HUES6 (cell line): ENCODE data around the gene KCNJ12.

ENCODE experiments used
- H3K27ac ChIP-seq: 2 replicates; pipeline ENCODE4 v1.7.0; 2013; ENCODE audit warnings: low read depth, mild to moderate bottlenecking, low read length, inconsistent platforms
- H3K27me3 ChIP-seq: 2 replicates; pipeline ENCODE4 v1.6.1; 2013; ENCODE audit warnings: low read length; ENCODE audit not compliant: control insufficient read depth, insufficient read depth
- H3K36me3 ChIP-seq: 2 replicates; pipeline ENCODE4 v1.6.1; 2013; ENCODE audit warnings: low read length; ENCODE audit not compliant: control insufficient read depth, insufficient read depth
- H3K4me1 ChIP-seq: 2 replicates; pipeline ENCODE4 v1.6.1; 2013; ENCODE audit warnings: low read length; ENCODE audit not compliant: control insufficient read depth, insufficient read depth
- H3K4me3 ChIP-seq: 2 replicates; pipeline ENCODE4 v1.5.1; 2013; ENCODE audit warnings: low read depth, low read length
- H3K9ac ChIP-seq: one replicate; pipeline ENCODE4 v1.6.1; 2013; ENCODE audit warnings: mild to moderate bottlenecking, low read length
- H3K9me3 ChIP-seq: 2 replicates; pipeline ENCODE4 v1.6.1; 2013; ENCODE audit warnings: low read depth, low read length; ENCODE audit not compliant: control insufficient read depth, insufficient read depth

KCNJ12 gene

DNA sequence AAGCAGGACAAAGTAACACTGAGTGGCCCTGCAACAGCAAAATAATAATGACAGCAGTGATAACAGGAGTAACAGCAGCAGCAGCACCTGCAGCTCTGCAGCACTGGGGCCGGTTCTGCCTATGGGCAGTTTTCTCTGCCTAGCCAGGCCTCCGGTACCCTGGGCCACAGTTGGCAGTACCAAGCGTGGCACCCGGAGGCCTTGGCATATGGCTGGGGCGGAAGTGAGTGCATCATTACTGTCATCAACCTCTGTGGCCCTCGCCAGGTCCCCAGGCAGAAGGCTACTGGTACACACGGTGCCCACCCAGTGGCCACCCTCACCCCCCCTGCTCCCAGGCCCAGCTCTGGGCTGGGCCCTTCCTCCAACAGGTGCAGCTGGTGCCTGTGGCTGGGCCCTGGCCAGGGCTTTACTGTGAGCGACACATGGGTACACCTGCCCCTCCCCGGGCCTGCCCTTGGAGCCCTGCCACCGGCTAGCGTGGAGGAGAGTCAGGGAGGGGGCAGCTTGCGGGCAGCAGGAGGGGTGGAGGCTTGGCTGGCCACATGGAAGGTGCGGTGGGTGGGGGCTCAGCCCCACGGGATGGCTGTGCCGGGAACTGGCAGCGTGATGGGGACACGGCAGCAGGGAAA, 3.0 kb downstream of the KCNJ12 start:
- Histone ChIP-seq H3K9ac (no peak overlapping the region), H3K36me3 (no peaks in the 10 kb centered on the region), H3K9me3 (no peaks in the 10 kb centered on the region), H3K4me1 (peaks cover 9% of the 10 kb centered on the region; the same call in 1 of the 2 replicates), H3K4me3 (no peak overlapping the region), H3K27ac (no peak overlapping the region), H3K27me3 (peaks cover 51% of the 10 kb centered on the region)

DNA sequence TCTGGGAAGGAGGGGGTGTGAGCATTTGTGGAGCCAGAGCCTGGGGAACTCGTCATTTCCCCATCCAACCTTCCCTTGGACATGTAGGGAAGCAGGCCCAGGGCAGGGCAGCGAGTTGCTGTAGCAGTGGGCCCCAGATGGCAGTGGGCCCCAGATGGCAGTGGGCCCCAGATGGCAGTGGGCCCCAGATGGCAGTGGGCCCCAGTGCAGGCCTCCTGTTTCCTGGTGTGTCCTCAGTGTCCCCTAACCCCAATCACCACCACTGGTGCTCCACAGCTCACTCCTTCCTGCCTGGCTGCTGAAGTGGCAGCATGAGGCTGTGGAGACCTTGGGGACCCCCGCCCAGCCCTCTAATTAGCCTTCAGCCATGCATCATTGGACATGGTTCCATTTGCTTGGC, 4.5 kb downstream of the KCNJ12 start:
- Histone ChIP-seq H3K27me3 (peaks cover 36% of the 10 kb centered on the region), H3K9me3 (no peaks in the 10 kb centered on the region), H3K4me1 (peaks cover 8% of the 10 kb centered on the region; the same call in 1 of the 2 replicates), H3K36me3 (no peaks in the 10 kb centered on the region), H3K4me3 (no peak overlapping the region), H3K27ac (no peak overlapping the region), H3K9ac (no peak overlapping the region)

DNA sequence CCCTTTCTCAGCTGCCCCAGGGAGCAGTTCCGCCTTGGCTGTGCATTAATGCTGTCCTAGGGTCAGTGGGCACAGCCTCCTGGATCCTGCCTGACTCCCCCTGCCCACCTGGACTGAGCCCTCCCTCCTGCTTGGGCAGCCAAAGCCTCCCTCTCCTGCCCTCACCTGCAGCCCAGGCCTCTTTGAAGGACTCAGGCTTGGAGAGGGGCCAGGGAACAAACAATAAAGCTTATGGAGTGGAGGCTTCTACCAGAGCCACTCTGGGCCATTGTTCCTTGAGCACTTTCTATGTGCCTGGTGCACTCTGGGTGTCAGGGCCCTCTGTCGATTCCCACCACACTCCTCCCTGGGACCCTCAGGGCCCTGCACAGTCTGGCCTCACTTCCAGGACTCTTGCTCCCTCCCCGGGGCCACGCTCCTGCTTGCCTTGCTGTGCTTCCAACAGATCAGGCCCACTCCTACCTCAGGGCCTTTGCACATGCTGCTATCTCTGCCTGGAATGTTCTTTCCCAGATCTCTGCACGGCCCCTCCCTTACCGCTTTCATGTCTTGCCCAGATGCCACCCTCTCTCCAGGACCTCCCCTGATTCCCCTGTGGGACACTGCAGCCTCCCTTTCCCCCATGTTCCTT, 5.0 kb downstream of the KCNJ12 start:
- no peaks in the 10 kb centered on the region for H3K9me3 ChIP-seq
- H3K4me3 ChIP-seq: no peak overlapping the region
- H3K27ac ChIP-seq: no peak overlapping the region
- no peaks in the 10 kb centered on the region for H3K36me3 ChIP-seq
- H3K27me3 ChIP-seq: peaks cover 31% of the 10 kb centered on the region
- no peak overlapping the region for H3K9ac ChIP-seq
- H3K4me1 ChIP-seq: peaks cover 6% of the 10 kb centered on the region; the same call in 1 of the 2 replicates

DNA sequence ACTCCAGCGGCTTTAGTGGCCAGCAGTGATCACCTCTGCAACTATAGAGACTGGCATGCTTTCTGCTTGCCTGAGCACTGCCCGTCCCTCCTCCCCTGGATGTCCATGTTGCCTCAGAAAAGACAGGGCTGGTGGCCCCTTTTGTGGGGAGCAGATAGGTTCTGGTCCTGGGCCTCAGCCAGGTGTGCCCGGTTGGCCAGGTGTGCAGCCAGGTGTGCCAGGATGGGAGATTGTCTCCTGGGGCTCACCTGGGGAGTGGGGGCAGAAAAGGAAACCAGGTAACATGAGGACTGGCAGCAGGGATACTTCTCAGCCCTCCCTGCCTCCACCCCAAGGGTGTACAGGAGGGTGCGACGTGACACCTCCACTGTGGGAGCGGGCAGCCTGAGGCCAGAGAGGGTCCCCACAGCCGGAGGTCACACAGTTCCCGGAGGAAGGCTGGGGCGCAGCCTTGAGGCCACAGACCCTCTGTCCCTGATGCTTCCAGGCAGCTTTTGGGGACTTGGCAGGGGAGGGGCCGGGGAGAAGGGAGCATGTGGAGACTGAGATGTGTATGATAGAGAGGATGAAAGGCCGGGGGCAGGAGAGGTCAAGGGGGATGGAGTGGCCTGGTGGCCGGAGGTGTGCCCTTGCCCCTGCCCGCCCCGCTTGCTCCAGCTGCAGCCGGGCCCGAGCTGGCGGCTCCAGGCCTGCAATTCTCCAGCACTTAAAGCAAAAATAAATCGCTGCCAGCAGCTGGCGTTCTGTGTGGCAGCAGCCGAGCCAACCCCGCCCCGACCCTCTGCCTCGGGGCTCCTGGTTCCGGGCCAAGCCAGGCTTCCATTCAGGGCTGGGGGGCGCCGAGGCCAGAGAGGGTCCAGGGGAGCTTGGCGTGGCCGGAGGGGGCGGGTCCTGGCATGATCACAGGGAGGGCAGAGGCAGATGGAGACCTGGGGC, 6.7 kb downstream of the KCNJ12 start:
- Histone ChIP-seq H3K27ac (no peak overlapping the region), H3K9me3 (no peaks in the 10 kb centered on the region), H3K9ac (no peak overlapping the region), H3K27me3 (peaks cover 15% of the 10 kb centered on the region), H3K4me3 (no peak overlapping the region), H3K36me3 (no peaks in the 10 kb centered on the region), H3K4me1 (peaks cover 6% of the 10 kb centered on the region; the same call in 1 of the 2 replicates)

DNA sequence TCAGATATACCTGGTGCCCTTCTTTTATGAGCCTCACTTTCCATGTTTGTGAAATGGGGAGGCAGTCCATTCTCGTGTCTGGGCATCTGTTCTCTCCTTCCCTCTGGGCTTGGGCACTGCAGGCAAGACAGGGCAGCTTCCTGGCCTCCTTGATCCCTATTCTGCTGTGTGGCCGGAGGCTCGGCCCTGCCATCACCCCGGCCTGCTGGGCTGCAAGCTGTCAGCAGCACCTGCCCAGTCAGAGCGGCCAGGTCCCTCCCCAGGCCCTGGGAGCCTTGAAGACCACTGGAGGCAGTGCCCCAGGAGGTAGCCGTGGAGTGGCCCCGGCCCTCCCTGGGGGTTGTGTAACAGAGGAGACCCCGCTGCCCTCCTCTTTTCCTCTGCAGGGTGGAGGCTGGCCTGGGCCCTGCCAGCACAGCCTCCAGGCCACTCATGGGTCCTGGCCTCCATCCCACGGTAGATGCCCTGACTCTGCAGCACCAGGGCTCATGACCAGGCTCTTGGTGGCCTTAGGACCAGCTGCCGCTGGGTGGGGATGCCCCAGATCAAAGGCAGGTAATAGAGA, 9.2 kb downstream of the KCNJ12 start:
- no peak overlapping the region for H3K27ac ChIP-seq
- no peaks in the 10 kb centered on the region for H3K9me3 ChIP-seq
- H3K4me3 ChIP-seq: no peak overlapping the region
- no peaks in the 10 kb centered on the region for H3K4me1 ChIP-seq
- H3K36me3 ChIP-seq: no peaks in the 10 kb centered on the region
- H3K9ac ChIP-seq: no peak overlapping the region
- no peaks in the 10 kb centered on the region; the same call in 1 of the 2 replicates for H3K27me3 ChIP-seq

DNA sequence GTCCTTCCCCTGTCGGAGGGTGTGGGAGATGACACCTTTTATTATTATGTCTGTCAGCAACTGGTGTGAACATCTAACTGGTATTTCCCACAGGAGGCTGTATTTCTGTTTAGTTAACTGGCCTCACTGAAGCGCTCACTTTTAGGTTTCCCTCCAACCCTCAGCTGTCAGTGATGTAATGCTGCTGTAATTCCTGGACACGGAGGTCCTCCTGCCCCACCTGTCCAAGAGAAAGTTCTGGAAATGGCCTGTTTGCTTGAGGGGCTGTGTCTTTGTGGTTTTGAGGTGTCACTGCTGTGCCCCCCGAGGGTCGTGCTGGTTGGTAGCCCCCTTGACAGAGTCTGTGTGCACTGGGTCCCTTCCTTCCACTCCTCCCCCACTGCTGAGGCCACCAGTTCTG, 11.5 kb downstream of the KCNJ12 start:
- Histone ChIP-seq H3K27ac (no peak overlapping the region), H3K27me3 (no peaks in the 10 kb centered on the region; the same call in 1 of the 2 replicates), H3K9ac (no peak overlapping the region), H3K4me3 (no peak overlapping the region), H3K4me1 (no peaks in the 10 kb centered on the region), H3K9me3 (no peaks in the 10 kb centered on the region), H3K36me3 (no peaks in the 10 kb centered on the region)

DNA sequence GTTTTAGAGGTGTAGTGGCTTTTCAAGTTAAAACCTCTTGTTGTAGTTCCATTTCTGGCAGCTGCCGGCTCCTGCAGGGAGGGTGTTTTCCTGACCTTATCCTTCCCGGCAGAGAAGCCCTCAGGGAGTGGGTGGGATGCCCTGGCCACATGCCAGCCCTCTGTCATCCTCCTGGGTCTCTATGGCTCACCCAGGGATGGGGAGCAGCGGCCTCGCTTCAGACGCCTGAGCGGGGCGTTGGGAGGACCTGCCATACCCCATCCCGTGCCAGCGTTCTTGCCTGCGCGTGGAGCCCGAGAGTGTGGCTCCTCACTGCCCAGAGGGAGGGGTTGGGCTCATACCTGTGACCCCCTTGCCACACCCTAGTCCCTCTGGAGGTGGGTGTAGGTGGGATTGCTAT, 11.9 kb downstream of the KCNJ12 start:
- Histone ChIP-seq H3K27me3 (no peaks in the 10 kb centered on the region; the same call in 1 of the 2 replicates), H3K4me1 (no peaks in the 10 kb centered on the region), H3K9ac (no peak overlapping the region)

DNA sequence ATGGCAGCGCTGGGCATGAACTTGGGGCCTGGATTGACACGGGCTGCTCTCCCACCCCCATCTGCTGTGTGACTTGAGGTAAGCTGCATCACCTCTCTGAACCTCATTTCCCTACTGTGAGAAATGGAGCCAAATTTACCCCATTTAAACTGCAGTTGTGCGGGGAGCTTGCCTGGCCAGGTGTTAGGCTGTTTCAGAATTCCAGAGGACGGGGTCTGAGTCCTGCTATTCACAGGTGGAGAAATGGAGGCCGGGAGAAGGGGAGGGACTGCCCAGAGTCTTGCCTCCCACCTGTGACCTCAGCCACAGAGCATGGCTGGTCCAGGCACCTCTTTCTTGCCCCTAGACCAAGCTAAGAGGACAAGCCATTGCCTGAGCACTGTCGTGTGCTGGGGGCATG, 12.8 kb downstream of the KCNJ12 start:
- Histone ChIP-seq H3K27me3 (no peaks in the 10 kb centered on the region; the same call in 1 of the 2 replicates), H3K4me3 (no peak overlapping the region), H3K9ac (no peak overlapping the region), H3K9me3 (no peaks in the 10 kb centered on the region), H3K4me1 (no peaks in the 10 kb centered on the region), H3K27ac (no peak overlapping the region), H3K36me3 (no peaks in the 10 kb centered on the region)

More for the DNA sequence above, 11.9 kb downstream of the KCNJ12 start:
- no peak overlapping the region for H3K27ac ChIP-seq
- no peaks in the 10 kb centered on the region for H3K36me3 ChIP-seq
- no peaks in the 10 kb centered on the region for H3K9me3 ChIP-seq
- no peak overlapping the region for H3K4me3 ChIP-seq

DNA sequence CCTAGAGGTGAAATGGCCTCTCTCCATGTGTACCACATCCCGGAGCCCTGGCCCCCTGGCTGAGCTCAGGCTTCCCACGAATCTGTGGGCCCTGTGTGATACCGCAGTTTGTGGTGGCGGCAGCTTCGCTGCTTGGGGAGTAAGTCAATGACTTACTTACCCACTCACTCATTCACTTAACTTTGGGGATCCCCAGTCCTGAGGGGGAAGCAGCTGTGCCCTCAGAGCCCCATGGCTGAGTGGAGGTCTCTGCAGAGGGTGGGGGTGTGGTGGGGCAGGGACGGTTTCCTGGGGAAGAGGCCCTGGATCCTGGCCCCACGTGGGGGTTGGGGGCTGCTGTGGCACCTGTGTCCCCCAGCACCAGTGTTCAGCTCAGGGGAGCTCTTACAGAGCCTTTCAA, 13.2 kb downstream of the KCNJ12 start:
- H3K9ac ChIP-seq: no peak overlapping the region
- no peaks in the 10 kb centered on the region; the same call in 1 of the 2 replicates for H3K27me3 ChIP-seq
- H3K27ac ChIP-seq: no peak overlapping the region
- no peaks in the 10 kb centered on the region for H3K36me3 ChIP-seq
- H3K4me3 ChIP-seq: no peak overlapping the region
- no peaks in the 10 kb centered on the region for H3K9me3 ChIP-seq
- H3K4me1 ChIP-seq: no peaks in the 10 kb centered on the region

DNA sequence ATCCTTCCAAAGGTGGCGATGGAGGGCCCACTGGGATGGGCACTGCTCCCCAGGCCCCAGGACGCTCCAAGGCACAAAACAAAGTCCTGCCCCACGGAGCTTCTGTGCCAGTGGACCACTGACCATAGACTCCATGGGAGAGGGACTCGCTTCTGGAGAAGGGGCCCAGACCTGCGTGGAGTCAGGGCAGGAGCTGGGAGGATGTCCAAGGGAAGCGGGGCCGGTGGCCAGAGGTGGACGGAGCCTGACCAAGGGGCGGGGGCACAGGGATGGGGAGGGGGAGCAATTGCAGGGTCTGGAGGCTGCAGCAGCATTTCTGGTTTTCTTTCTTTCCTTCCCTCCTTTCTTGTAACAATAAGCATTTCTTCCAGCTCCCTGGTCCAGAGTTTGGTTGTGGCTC, 14.1 kb downstream of the KCNJ12 start:
- Histone ChIP-seq H3K27ac (no peak overlapping the region), H3K27me3 (no peaks in the 10 kb centered on the region; the same call in 1 of the 2 replicates), H3K9ac (no peak overlapping the region), H3K4me3 (no peak overlapping the region), H3K9me3 (no peaks in the 10 kb centered on the region), H3K4me1 (no peaks in the 10 kb centered on the region), H3K36me3 (no peaks in the 10 kb centered on the region)
